ENCODE measurements around the gene SLC5A12.

DNA sequence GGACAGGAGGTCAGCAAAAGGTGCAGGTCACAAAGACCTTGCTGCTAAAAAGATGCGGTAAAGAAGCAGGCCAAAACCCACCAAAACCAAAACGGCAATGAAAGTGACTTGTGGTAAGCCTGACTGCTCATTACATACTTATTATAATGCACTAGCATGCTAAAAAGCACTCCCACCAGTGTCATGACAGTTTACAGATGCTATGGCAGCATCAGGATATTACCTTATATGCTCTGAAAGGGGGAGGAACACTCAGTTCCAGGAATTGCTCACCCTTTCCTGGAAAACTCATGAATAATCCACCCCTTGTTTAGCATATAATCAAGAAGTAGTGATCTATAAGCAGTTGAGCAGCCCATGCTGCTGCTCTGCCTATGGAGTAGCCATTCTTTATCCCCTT, 45.2 kb upstream of the SLC5A12 start:
- TF ChIP-seq POLR2A (IDR thresholded peaks at IDR 0.05), result no peak
- TF ChIP-seq, protein P1, sequence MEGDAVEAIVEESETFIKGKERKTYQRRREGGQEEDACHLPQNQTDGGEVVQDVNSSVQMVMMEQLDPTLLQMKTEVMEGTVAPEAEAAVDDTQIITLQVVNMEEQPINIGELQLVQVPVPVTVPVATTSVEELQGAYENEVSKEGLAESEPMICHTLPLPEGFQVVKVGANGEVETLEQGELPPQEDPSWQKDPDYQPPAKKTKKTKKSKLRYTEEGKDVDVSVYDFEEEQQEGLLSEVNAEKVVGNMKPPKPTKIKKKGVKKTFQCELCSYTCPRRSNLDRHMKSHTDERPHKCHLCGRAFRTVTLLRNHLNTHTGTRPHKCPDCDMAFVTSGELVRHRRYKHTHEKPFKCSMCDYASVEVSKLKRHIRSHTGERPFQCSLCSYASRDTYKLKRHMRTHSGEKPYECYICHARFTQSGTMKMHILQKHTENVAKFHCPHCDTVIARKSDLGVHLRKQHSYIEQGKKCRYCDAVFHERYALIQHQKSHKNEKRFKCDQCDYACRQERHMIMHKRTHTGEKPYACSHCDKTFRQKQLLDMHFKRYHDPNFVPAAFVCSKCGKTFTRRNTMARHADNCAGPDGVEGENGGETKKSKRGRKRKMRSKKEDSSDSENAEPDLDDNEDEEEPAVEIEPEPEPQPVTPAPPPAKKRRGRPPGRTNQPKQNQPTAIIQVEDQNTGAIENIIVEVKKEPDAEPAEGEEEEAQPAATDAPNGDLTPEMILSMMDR (IDR thresholded peaks at IDR 0.05), result no peak

Measured in esophagus squamous epithelium (tissue), 4 donors.